NCI-H146 (cell line): ENCODE results near the gene DPF1.

Experiments used
- DNase-seq: peaks from one replicate; lab custom pipeline; 2025; lab: John Stamatoyannopoulos, UW

DPF1 gene

GRCh38 chr19:38197937-38198704 is 25.9 kb downstream of the DPF1 start:
- no peak for DNase-seq

- no peak for DNase-seq
These were observed 26.9 kb downstream of the DPF1 start for GRCh38 chr19:38196948-38197656.

GRCh38 chr19:38196245-38196837 is 27.7 kb downstream of the DPF1 start:
- DNase-seq: no peak

GRCh38 chr19:38195237-38195636 is 28.8 kb downstream of the DPF1 start:
- no peak for DNase-seq

GRCh38 chr19:38194061-38194701 is 29.8 kb downstream of the DPF1 start:
- DNase-seq: no peak

- DNase-seq: no peak
These were observed 30.6 kb downstream of the DPF1 start for GRCh38 chr19:38193445-38193844.

GRCh38 chr19:38191747-38192146 is 32.3 kb downstream of the DPF1 start:
- no peak for DNase-seq

- DNase-seq: no peak
These were observed 33.2 kb downstream of the DPF1 start for GRCh38 chr19:38190793-38191192.

GRCh38 chr19:38190061-38190460 is 34.0 kb downstream of the DPF1 start:
- no peak for DNase-seq

- DNase-seq: no peak
These were observed 38.5 kb downstream of the DPF1 start for GRCh38 chr19:38185562-38185961.

GRCh38 chr19:38184815-38185214 is 39.2 kb downstream of the DPF1 start:
- no peak for DNase-seq

GRCh38 chr19:38183251-38183897 is 40.6 kb downstream of the DPF1 start:
- no peak for DNase-seq

- DNase-seq: no peak
These were observed 41.3 kb downstream of the DPF1 start for GRCh38 chr19:38182536-38183210.

- DNase-seq: no peak
These were observed 44.0 kb downstream of the DPF1 start for GRCh38 chr19:38180071-38180470.

- no peak for DNase-seq
These were observed 48.6 kb downstream of the DPF1 start for GRCh38 chr19:38175422-38175821.

GRCh38 chr19:38173291-38174041 is 50.6 kb downstream of the DPF1 start:
- no peak for DNase-seq

- DNase-seq: no peak
These were observed 52.0 kb downstream of the DPF1 start for GRCh38 chr19:38172001-38172400.

- DNase-seq: peak; percentile 81
These were observed 53.7 kb downstream of the DPF1 start for GRCh38 chr19:38170334-38170733.

- no peak for DNase-seq
These were observed 55.4 kb downstream of the DPF1 start for GRCh38 chr19:38168637-38169036.

- DNase-seq: no peak
These were observed 58.7 kb downstream of the DPF1 start for GRCh38 chr19:38165335-38165734.

GRCh38 chr19:38164526-38164925 is 59.5 kb downstream of the DPF1 start:
- DNase-seq: no peak
